ENCODE results near the gene RNF111.
A peak's percentile ranks its signal among the peaks of the same experiment; 100 is the strongest.
"Not testable (repeated sequence)": the region's sequence is repeated elsewhere in the genome, so short reads cannot be mapped to it uniquely, and the experiment has no call there.

The RNF111 gene

GRCh38 chr15:59063042-59063441 lies 75.6 kb downstream of the RNF111 start:
- DNase-seq, result no peak

DNA sequence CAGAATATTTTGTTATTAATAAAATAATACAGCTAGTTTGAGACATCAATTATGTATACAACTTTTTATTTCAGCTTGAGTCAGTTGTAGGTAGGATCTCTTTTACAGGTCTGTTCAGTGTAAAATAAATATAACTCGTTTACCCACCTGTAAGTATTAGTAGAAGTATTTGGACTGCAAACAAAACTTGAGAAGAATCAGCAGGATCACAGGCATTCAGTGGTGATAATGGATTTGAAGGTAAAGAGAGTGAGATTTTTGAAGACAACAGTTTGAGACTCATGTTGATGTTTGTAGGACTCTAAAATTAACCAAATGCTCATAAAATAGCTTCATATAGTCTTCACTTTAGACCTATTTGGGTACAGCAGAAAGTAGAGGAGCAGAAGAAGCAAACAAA lies 82.0 kb downstream of the RNF111 start:
- no peak for DNase-seq

- DNase-seq, result no peak
These were observed 87.1 kb downstream of the RNF111 start for GRCh38 chr15:59074607-59075006.

- DNase-seq, result no peak
These were observed 100.3 kb downstream of the RNF111 start for GRCh38 chr15:59087731-59088130.

DNA sequence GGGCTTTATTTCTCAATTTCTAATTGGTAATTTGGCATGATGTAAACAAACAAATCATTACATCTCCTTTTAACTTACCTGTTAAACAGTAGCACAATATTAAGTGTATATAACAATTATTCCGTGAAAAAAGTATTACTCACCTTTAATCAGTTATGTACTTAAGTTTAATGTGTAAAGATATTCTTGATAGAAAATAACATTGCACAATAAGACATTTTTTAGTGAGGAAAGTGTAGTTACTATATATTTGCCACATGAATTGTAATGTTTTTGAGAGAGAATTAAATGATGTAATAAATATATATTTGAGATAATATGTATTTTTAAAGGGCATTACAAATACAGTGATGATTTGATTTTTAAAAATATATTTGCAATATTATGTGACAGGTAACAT lies 106.6 kb downstream of the RNF111 start:
- no peak for DNase-seq

GRCh38 chr15:59096429-59096828 lies 109.0 kb downstream of the RNF111 start:
- no peak for DNase-seq

DNA sequence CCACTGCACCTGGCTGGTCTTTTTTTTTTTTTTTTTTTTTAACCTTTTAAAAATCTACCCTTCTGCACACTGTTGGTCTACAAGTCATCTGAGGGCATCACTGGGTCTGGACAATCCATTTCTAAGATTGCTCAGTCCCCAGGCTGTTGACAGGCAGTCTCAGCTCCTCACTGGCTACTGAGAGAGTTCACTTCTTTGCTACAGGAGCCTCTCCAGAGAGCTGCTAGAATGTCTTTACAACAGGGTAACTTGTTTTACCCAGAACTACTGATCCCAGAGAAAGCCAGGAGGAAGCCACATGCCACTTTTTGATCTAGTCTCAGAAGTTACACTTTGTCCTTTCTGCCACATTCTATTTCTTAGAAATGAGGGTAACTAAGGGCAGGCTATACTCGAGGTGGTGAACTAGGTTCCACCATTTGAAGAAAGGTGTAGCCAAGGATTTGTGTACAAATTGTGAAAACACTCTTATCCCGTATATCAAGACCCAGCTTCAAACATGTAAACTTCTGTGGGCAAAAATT lies 111.8 kb downstream of the RNF111 start:
- no peak for DNase-seq

DNA sequence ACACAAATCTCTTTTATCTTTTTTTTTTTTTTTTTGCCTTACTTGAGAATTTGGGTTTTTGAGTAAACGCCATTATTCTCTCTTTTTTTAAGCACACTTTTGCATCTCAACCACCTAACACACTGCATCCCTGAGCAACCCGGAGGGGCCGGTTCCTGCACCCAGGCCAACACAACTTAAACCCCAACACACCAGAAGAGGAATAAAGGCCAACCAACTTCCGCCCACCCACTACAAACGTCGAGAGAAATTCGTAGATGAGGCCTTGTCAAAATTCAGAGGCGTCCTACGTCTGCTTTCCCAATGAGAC lies 117.1 kb downstream of the RNF111 start:
- no peak for DNase-seq

DNA sequence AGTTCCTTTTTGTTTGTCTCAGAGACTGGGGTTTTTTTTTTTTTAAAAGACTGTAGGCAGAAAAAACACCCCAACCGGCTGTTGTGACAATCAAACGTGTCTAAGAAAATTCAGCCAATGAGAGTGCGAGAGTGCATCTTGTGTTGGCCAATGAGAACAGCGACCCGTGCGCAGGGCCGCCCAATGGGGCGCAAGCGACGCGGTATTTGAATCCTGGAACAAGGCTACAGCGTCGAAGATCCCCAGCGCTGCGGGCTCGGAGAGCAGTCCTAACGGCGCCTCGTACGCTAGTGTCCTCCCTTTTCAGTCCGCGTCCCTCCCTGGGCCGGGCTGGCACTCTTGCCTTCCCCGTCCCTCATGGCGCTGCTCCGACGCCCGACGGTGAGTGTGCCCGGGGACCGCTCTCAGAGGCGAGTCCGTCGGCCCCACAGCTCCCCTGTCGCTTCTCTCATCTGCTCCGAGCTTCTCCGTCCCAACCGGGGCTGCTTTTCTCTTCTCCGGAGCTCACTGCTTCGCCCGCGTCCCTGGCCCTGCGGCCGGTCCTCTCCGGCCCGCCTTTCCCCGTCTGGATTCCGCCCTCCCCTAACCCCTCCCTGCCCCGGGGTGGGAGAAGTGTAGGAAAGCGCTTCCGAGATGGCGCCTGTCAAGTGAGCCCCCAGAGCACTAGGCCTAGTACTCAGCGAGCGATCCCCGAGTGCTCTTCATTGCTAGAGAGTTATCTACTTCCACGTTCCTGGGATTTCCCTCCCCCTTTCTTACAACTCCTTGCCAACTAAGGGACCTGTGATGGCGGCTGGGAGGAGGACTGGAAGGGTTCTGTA lies 117.7 kb downstream of the RNF111 start, which contains the start of gene CCNB2:
Gene CCNB2, plus strand, starts transcription at position 235 of the 821 bp plus-strand sequence. Its CDS starts 123 bp downstream, at position 358.
- DNase-seq, result peak; percentile 72 to 94

- DNase-seq, result no peak
These were observed 118.4 kb downstream of the RNF111 start for GRCh38 chr15:59105854-59106253.

- no peak for DNase-seq
These were observed 123.8 kb downstream of the RNF111 start for GRCh38 chr15:59111251-59111650.

DNA sequence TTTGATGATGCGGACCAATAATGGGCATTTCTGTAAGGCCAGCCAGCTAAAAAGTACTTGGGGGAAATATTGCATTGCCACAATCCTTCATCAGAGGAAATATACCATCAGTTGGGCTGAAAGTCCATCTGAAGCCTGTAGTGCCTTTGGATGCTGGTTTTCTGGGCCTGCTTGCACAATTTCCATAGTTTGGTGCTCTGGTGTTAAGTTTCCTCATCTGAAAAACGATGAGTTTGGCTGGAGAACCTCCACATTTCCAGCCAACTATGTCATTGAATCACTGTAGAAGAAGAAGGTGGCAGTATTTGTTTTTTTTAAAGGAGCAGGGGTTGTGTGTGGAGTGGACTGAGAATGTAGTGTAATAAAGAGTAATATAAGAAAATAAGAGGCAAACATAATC lies 127.6 kb downstream of the RNF111 start:
- no peak for DNase-seq

- no peak for DNase-seq
These were observed 128.7 kb downstream of the RNF111 start for GRCh38 chr15:59116141-59116540.

DNA sequence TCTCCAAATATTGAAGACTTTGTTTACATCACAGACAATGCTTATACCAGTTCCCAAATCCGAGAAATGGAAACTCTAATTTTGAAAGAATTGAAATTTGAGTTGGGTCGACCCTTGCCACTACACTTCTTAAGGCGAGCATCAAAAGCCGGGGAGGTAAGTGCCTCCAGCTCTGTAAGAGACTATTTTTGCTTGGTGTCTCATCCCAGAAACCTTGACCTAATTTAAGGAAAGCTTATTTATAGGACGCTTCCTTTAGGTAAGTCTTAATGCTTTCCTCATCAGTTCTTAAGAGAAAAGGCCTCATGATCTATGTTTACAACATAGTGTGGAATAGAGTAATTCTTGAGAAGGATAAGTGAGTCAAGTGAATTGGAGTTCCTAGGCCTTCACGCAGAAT lies 129.3 kb downstream of the RNF111 start:
- no peak for DNase-seq

- DNase-seq, result no peak
These were observed 132.2 kb downstream of the RNF111 start for GRCh38 chr15:59119625-59120024.

DNA sequence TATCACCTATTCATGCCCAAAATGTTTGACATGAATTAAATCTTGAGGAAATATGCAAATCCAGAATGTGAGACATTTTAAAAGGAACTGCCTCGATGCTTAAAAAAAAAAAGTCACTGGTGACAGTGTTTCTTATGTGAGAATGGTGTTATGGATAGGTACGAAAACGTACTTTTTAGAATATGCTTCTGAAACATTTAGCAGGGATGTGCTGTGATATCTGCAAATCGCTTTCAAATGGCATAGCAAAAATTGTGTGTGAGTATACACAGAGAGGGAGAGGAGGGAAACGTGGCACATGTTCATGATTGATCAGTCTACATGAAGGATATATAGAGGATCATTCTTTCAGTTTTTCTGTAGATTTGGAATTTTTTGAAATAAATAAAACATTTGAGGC lies 133.5 kb downstream of the RNF111 start:
- no peak for DNase-seq

DNA sequence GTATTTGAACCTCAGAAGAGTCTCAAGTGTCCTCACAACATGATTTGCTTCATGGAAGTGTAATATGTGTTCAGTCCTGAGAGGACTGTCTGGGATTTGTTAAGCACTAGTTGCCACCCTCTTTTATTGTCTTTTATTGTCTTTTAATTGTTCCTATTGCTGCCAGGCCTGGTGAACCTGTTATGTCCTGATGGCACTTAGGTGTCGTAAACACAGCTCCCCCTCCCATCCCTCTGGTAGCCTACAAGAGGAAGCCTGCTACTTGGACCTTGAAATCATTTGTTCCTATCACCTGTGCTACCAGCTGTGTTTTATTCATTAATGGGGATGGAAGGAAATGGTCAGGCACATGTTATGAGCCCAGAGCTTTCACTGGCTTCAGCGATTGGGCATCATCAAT lies 136.8 kb downstream of the RNF111 start:
- DNase-seq, result no peak

- DNase-seq, result not testable (repeated sequence)
These were observed 138.2 kb downstream of the RNF111 start for GRCh38 chr15:59125683-59126082.

GRCh38 chr15:59127255-59127654 lies 139.8 kb downstream of the RNF111 start:
- not testable (repeated sequence) for DNase-seq

- no peak for DNase-seq
These were observed 144.0 kb downstream of the RNF111 start for GRCh38 chr15:59131456-59131855.

DNA sequence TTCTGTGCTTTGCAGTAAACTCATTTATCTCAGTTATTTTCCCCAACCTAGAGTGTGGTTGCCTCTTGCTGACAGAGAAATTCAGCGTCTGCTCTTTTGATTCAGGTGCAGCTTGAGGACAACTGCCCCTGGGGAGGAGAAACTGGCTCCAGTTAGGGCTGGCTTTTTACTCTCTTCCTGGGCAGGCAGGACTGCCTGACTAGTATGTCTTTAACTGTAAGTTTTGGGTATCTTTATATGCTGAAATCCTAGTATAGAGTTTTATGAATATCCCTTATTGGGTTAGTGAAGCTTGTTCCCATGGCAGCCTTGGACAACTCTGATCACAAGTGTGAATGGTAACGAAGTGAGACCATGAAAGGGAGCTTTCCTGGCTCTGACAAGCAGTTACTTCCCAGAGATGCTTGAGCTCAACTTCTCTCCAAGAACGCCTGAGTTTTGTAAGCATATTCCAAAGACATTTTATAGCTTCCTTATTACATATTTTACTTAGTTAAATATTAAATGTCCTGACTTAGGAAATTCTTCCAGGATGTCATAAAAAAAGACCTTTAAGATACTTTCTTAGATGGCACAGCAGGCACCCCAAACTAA lies 144.6 kb downstream of the RNF111 start:
- DNase-seq, result no peak

GRCh38 chr15:59133929-59134427 lies 146.5 kb downstream of the RNF111 start:
- DNase-seq, result no peak

DNA sequence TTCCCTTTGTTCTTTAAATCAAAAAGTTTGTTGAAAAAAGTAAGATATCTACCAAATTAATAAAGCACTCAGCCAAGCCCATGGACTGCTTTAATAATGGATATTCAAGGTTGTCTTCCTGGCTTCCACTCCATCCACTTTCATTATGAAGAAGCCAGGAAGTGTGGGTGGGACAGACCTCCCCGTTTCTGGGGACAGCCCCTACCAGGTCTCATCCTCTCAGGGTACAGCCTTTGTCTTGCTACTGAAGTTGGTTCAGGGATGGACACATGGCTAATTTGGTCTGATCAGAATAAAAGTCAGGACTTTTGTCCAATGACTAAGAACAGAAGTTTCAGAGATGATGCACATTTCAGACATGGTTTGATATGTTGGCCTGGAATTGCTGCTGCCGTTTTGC lies 150.1 kb downstream of the RNF111 start:
- DNase-seq, result no peak

- no peak for DNase-seq
These were observed 150.8 kb downstream of the RNF111 start for GRCh38 chr15:59138243-59138642.
